ENCODE measurements around the gene SFRP4. TPM values are rescaled to one million over a fixed set of nuclear protein-coding genes. Genes with fewer than 3 reads are reported as not detected.
"Not testable (repeated sequence)": the region's sequence is repeated elsewhere in the genome, so short reads cannot be mapped to it uniquely, and the experiment has no call there.

SFRP4 gene
- total RNA-seq (2014; rRNA removed), result 0.32 and 0.46 TPM in 2 replicates
- polyA plus RNA-seq (2012), result 1.5 TPM

- peak; percentile 85 for DNase-seq (ENCODE audit: low read depth)
Observed at GRCh38 chr7:37916673-37917660, at the start of gene SFRP4. SFRP4 (minus strand) TSS chr7:37916817; CDS start chr7:37916537, 280 bp downstream.

- no peak for DNase-seq (ENCODE audit: low read depth)
Observed at GRCh38 chr7:37964196-37964595, 47.6 kb upstream of the SFRP4 start.

GRCh38 chr7:37961251-37961650, 44.6 kb upstream of the SFRP4 start:
- DNase-seq (ENCODE audit: low read depth), result peak; percentile 78

GRCh38 chr7:37960483-37960882, 43.9 kb upstream of the SFRP4 start:
- no peak for DNase-seq (ENCODE audit: low read depth)

- no peak for DNase-seq (ENCODE audit: low read depth)
Observed at GRCh38 chr7:37957221-37957970, 40.8 kb upstream of the SFRP4 start.

- DNase-seq (ENCODE audit: low read depth), result no peak
Observed at GRCh38 chr7:37956791-37957190, 40.2 kb upstream of the SFRP4 start.

- not testable (repeated sequence) for DNase-seq (ENCODE audit: low read depth)
Observed at GRCh38 chr7:37954217-37954616, 37.6 kb upstream of the SFRP4 start.

- no peak for DNase-seq (ENCODE audit: low read depth)
Observed at GRCh38 chr7:37952240-37952639, 35.6 kb upstream of the SFRP4 start.

- no peak for DNase-seq (ENCODE audit: low read depth)
Observed at GRCh38 chr7:37947941-37948210, 31.3 kb upstream of the SFRP4 start.

- no peak for DNase-seq (ENCODE audit: low read depth)
Observed at GRCh38 chr7:37947138-37947940, 30.7 kb upstream of the SFRP4 start.

- DNase-seq (ENCODE audit: low read depth), result peak; percentile 92
Observed at GRCh38 chr7:37945336-37945735, 28.7 kb upstream of the SFRP4 start.

GRCh38 chr7:37944737-37945054, 28.1 kb upstream of the SFRP4 start:
- DNase-seq (ENCODE audit: low read depth), result no peak

GRCh38 chr7:37943905-37944736, 27.5 kb upstream of the SFRP4 start:
- peak; percentile 78 for DNase-seq (ENCODE audit: low read depth)

- DNase-seq (ENCODE audit: low read depth), result peak; percentile 96
Observed at GRCh38 chr7:37942934-37943610, 26.5 kb upstream of the SFRP4 start.

- no peak for DNase-seq (ENCODE audit: low read depth)
Observed at GRCh38 chr7:37933018-37933566, 16.5 kb upstream of the SFRP4 start.

GRCh38 chr7:37932543-37932942, 15.9 kb upstream of the SFRP4 start:
- DNase-seq (ENCODE audit: low read depth), result no peak

- peak; percentile 90 for DNase-seq (ENCODE audit: low read depth)
Observed at GRCh38 chr7:37930226-37930948, 13.8 kb upstream of the SFRP4 start.

- DNase-seq (ENCODE audit: low read depth), result no peak
Observed at GRCh38 chr7:37928878-37929277, 12.3 kb upstream of the SFRP4 start.

GRCh38 chr7:37927773-37928444, 11.3 kb upstream of the SFRP4 start:
- no peak for DNase-seq (ENCODE audit: low read depth)
